GDM1 (cell line): ENCODE results near the gene ASGR1.
A peak's percentile ranks its signal among the peaks of the same experiment; 100 is the strongest.
"Not testable (repeated sequence)": the region's sequence is repeated elsewhere in the genome, so short reads cannot be mapped to it uniquely, and the experiment has no call there.

Source experiments
- DNase-seq: peaks from one replicate; lab custom pipeline; 2025; lab: John Stamatoyannopoulos, UW

The ASGR1 gene

GRCh38 chr17:7158424-7158823 is 20.7 kb downstream of the ASGR1 start:
- DNase-seq = not testable (repeated sequence)

GRCh38 chr17:7156342-7156940 is 22.7 kb downstream of the ASGR1 start:
- no peak for DNase-seq

- no peak for DNase-seq
Measured at GRCh38 chr17:7147772-7148171, 31.4 kb downstream of the ASGR1 start.

GRCh38 chr17:7146115-7146514 is 33.1 kb downstream of the ASGR1 start:
- DNase-seq = no peak

GRCh38 chr17:7144213-7144612 is 35.0 kb downstream of the ASGR1 start:
- DNase-seq = no peak

GRCh38 chr17:7141824-7142223 is 37.3 kb downstream of the ASGR1 start:
- no peak for DNase-seq

- DNase-seq = no peak
Measured at GRCh38 chr17:7139400-7139799, 39.8 kb downstream of the ASGR1 start.

GRCh38 chr17:7138800-7139381 is 40.3 kb downstream of the ASGR1 start:
- no peak for DNase-seq

- no peak for DNase-seq
Measured at GRCh38 chr17:7137171-7137943, 41.8 kb downstream of the ASGR1 start.

- peak; percentile 37 for DNase-seq
Measured at GRCh38 chr17:7136266-7136877, 42.8 kb downstream of the ASGR1 start.

- no peak for DNase-seq
Measured at GRCh38 chr17:7133916-7134315, 45.3 kb downstream of the ASGR1 start.

- DNase-seq = no peak
Measured at GRCh38 chr17:7133424-7133823, 45.7 kb downstream of the ASGR1 start.

- no peak for DNase-seq
Measured at GRCh38 chr17:7132511-7133094, 46.6 kb downstream of the ASGR1 start.

GRCh38 chr17:7131423-7131791 is 47.8 kb downstream of the ASGR1 start:
- no peak for DNase-seq

- no peak for DNase-seq
Measured at GRCh38 chr17:7130621-7131422, 48.3 kb downstream of the ASGR1 start.

GRCh38 chr17:7129311-7129710 is 49.9 kb downstream of the ASGR1 start:
- DNase-seq = no peak

- DNase-seq = no peak
Measured at GRCh38 chr17:7128160-7128559, 51.0 kb downstream of the ASGR1 start.

GRCh38 chr17:7127501-7127900 is 51.7 kb downstream of the ASGR1 start:
- not testable (repeated sequence) for DNase-seq

GRCh38 chr17:7126386-7126785 is 52.8 kb downstream of the ASGR1 start:
- not testable (repeated sequence) for DNase-seq

- no peak for DNase-seq
Measured at GRCh38 chr17:7124923-7125322, 54.2 kb downstream of the ASGR1 start.

- DNase-seq = no peak
Measured at GRCh38 chr17:7123844-7124243, 55.3 kb downstream of the ASGR1 start.
